H9 (cell line): ENCODE results near the gene MTCL1. TPM values are rescaled to one million over a fixed set of nuclear protein-coding genes. Genes with fewer than 3 reads are reported as not detected.

Experiments used
- DNase-seq: peaks from one replicate; pipeline ENCODE4 v3.0.0-alpha.2; 2017
- H2AFZ ChIP-seq: one replicate; pipeline ENCODE4 v1.6.1; 2013; ENCODE audit warnings: mild to moderate bottlenecking, low read length, control low read depth, moderate library complexity
- H2AK5ac ChIP-seq: 2 replicates; pipeline ENCODE4 v1.6.1; 2013; ENCODE audit warnings: low read length, control low read depth, mixed read lengths; ENCODE audit not compliant: insufficient read length
- H2BK120ac ChIP-seq: one replicate; pipeline ENCODE4 v1.6.1; 2013; ENCODE audit warnings: low read depth, mild to moderate bottlenecking, low read length, control low read depth, inconsistent platforms; ENCODE audit not compliant: poor library complexity, severe bottlenecking
- H2BK12ac ChIP-seq: 2 replicates; pipeline ENCODE4 v1.6.1; 2013; ENCODE audit warnings: low read length, control low read depth, mixed read lengths, low read depth; ENCODE audit not compliant: insufficient read length
- H2BK15ac ChIP-seq: 2 replicates; pipeline ENCODE4 v1.6.1; 2013; ENCODE audit warnings: low read depth, low read length, control low read depth
- H2BK20ac ChIP-seq: one replicate; pipeline ENCODE4 v1.6.1; 2013; ENCODE audit warnings: low read depth, mild to moderate bottlenecking, low read length, control low read depth, inconsistent platforms; ENCODE audit not compliant: poor library complexity, severe bottlenecking
- H2BK5ac ChIP-seq: 2 replicates; pipeline ENCODE4 v1.6.1; 2013; ENCODE audit warnings: low read length, control low read depth, mixed read lengths; ENCODE audit not compliant: insufficient read length
- H3K14ac ChIP-seq: 2 replicates; pipeline ENCODE4 v1.6.1; 2013; ENCODE audit warnings: low read length, control low read depth; ENCODE audit not compliant: insufficient read depth
- H3K18ac ChIP-seq: 2 replicates; pipeline ENCODE4 v1.6.1; 2013; ENCODE audit warnings: low read depth, mild to moderate bottlenecking, mixed read lengths, low read length, control low read depth; ENCODE audit not compliant: insufficient read length
- H3K23ac ChIP-seq: 2 replicates; pipeline ENCODE4 v1.6.1; 2013; ENCODE audit warnings: low read length, control low read depth, mixed read lengths, low read depth; ENCODE audit not compliant: insufficient read length
- H3K23me2 ChIP-seq: 2 replicates; pipeline ENCODE4 v1.6.1; 2013; ENCODE audit warnings: low read depth, mild to moderate bottlenecking, mixed read lengths, low read length, control low read depth; ENCODE audit not compliant: insufficient read length, poor library complexity, severe bottlenecking
- H3K27ac ChIP-seq: 2 replicates; pipeline ENCODE4 v1.5.1; 2013; ENCODE audit warnings: low read length, control low read depth, mixed read lengths, low read depth; ENCODE audit not compliant: insufficient read length
- H3K27me3 ChIP-seq: 2 replicates; pipeline ENCODE4 v1.6.1; 2013; ENCODE audit warnings: low read length, control low read depth, inconsistent platforms; ENCODE audit not compliant: insufficient read depth
- H3K4ac ChIP-seq: 2 replicates; pipeline ENCODE4 v1.6.1; 2013; ENCODE audit warnings: low read depth, mild to moderate bottlenecking, control low read depth, inconsistent platforms, low read length, moderate library complexity
- H3K4me1 ChIP-seq: 2 replicates; pipeline ENCODE4 v1.6.1; 2013; ENCODE audit warnings: low read length, control low read depth, inconsistent platforms; ENCODE audit not compliant: insufficient read depth
- H3K4me2 ChIP-seq: 2 replicates; pipeline ENCODE4 v1.6.1; 2013; ENCODE audit warnings: low read length, control low read depth, mixed read lengths; ENCODE audit not compliant: insufficient read length, insufficient read depth
- H3K56ac ChIP-seq: 2 replicates; pipeline ENCODE4 v1.6.1; 2013; ENCODE audit warnings: low read depth, mild to moderate bottlenecking, mixed read lengths, low read length, control low read depth; ENCODE audit not compliant: insufficient read length
- H3K79me1 ChIP-seq: 2 replicates; pipeline ENCODE4 v1.6.1; 2013; ENCODE audit warnings: low read depth, mild to moderate bottlenecking, moderate library complexity, low read length, control low read depth, inconsistent platforms; ENCODE audit not compliant: insufficient read depth, poor library complexity, severe bottlenecking
- H3K79me2 ChIP-seq: 2 replicates; pipeline ENCODE4 v1.6.1; 2013; ENCODE audit warnings: low read length, control low read depth, inconsistent platforms; ENCODE audit not compliant: insufficient read depth
- H3K9ac ChIP-seq: 2 replicates; pipeline ENCODE4 v1.6.1; 2013; ENCODE audit warnings: low read length, control low read depth, mixed read lengths; ENCODE audit not compliant: insufficient read length; ENCODE audit errors: extremely low read depth
- H3K9me3 ChIP-seq: one replicate; pipeline ENCODE4 v1.6.1; 2013; ENCODE audit warnings: low read depth, low read length, inconsistent platforms; ENCODE audit not compliant: control insufficient read depth
- H3T11ph ChIP-seq: one replicate; pipeline ENCODE4 v1.6.1; 2013; ENCODE audit warnings: mild to moderate bottlenecking, low read length, control low read depth, inconsistent platforms
- H4K20me1 ChIP-seq: one replicate; pipeline ENCODE4 v1.6.1; 2013; ENCODE audit not compliant: control insufficient read depth, insufficient read length, insufficient read depth
- H4K5ac ChIP-seq: 2 replicates; pipeline ENCODE4 v1.6.1; 2013; ENCODE audit warnings: low read depth, mild to moderate bottlenecking, mixed read lengths, low read length, control low read depth; ENCODE audit not compliant: insufficient read length
- H4K8ac ChIP-seq: replicated peaks from 2 replicates; pipeline ENCODE4 v1.6.1; 2013; ENCODE audit warnings: low read length, control low read depth, mixed read lengths, low read depth; ENCODE audit not compliant: insufficient read length
- H4K91ac ChIP-seq: 2 replicates; pipeline ENCODE4 v1.6.1; 2013; ENCODE audit warnings: low read depth, mild to moderate bottlenecking, moderate library complexity, mixed read lengths, low read length, control low read depth; ENCODE audit not compliant: insufficient read length
- H3K27ac Mint-ChIP-seq, 3 experiments: 2 replicates in 2 of 3; 3 replicates in 1 of 3; pipeline ENCODE4 v1.8.0; 2020 to 2021; ENCODE audit warnings: mixed read lengths in 3 of 3, mild to moderate bottlenecking in 1 of 3, moderate library complexity in 1 of 3
- H3K27me3 Mint-ChIP-seq: 2 replicates; pipeline ENCODE4 v1.8.0; 2021; ENCODE audit warnings: low read depth, mild to moderate bottlenecking, moderate library complexity, mixed read lengths
- H3K36me3 Mint-ChIP-seq, 3 experiments: 2 replicates in 2 of 3; 3 replicates in 1 of 3; pipeline ENCODE4 v1.8.0; 2020 to 2021; ENCODE audit warnings: low read depth in 3 of 3, mixed read lengths in 3 of 3; ENCODE audit not compliant: insufficient read depth in 1 of 3
- H3K4me1 Mint-ChIP-seq, 2 experiments: 2 replicates each; pipeline ENCODE4 v1.8.0; 2020; ENCODE audit warnings: mixed read lengths in 2 of 2
- H3K4me3 Mint-ChIP-seq, 2 experiments: 2 replicates in 1 of 2; 3 replicates in 1 of 2; pipeline ENCODE4 v1.8.0; 2020 to 2021; ENCODE audit warnings: mild to moderate bottlenecking in 2 of 2, mixed read lengths in 2 of 2, moderate library complexity in 1 of 2
- H3K9me3 Mint-ChIP-seq, 2 experiments: 2 replicates in 1 of 2; 3 replicates in 1 of 2; pipeline ENCODE4 v1.8.0; 2020; ENCODE audit warnings: mild to moderate bottlenecking in 2 of 2, mixed read lengths in 2 of 2, moderate library complexity in 1 of 2
- CTCF ChIP-seq: fragments of 200-600 bp; sonication (generic); conservative IDR thresholded peaks from 3 replicates; pipeline ENCODE4 v1.8.0; 2021; ENCODE audit warnings: antibody characterized with exemption, mild to moderate bottlenecking
- WGBS: extraction: QIAGEN DNeasy Blood & Tissue Kit; methylation state at CpG from one replicate; pipeline ENCODE4 v1.1.7; 2013; ENCODE audit warnings: missing lambda C conversion rate, low lambda C conversion rate, mixed read lengths; ENCODE audit not compliant: insufficient read length; ENCODE audit errors: extremely low coverage; 5-methylcytosine and 5-hydroxymethylcytosine counted together
- total RNA-seq: library from RNA; stranded (reverse); gene quantifications from 2 replicates; pipeline ENCODE4 v1.2.1, GENCODE V29; 2021

The MTCL1 gene
- total RNA-seq, 1 experiment from 2014 or later: 50.7 TPM

- H3K4me2 ChIP-seq: no peak overlapping the region
- no peaks in the 10 kb centered on the region for H3K79me2 ChIP-seq
- no peak overlapping the region for H3T11ph ChIP-seq
- Mint-ChIP-seq H3K4me1 (peaks cover 7 to 11% of the 10 kb centered on the region in 2 experiments), H3K4me3 (no peak overlapping the region), H3K9me3 (no peaks in the 10 kb centered on the region), H3K36me3 (no peaks in the 10 kb centered on the region), H3K27me3 (no peaks in the 10 kb centered on the region), H3K27ac (peak overlapping the region in 1 of 3 experiments; percentile 66; a peak in 3 of 7 replicates)
- no peak overlapping the region for H3K18ac ChIP-seq
- H2AK5ac ChIP-seq: no peak overlapping the region
- no peak overlapping the region for H2BK120ac ChIP-seq
- no peak overlapping the region for H4K5ac ChIP-seq
- H2BK20ac ChIP-seq: no peak overlapping the region
- H3K4ac ChIP-seq: no peak overlapping the region
- H4K8ac ChIP-seq: no peak overlapping the region
- no CpG with 5 or more reads among the region's 34 CpGs for WGBS
- no peak overlapping the region for H2BK15ac ChIP-seq
- no peak overlapping the region for H3K14ac ChIP-seq
- no peak overlapping the region for H2AFZ ChIP-seq
- H3K27me3 ChIP-seq: no peaks in the 10 kb centered on the region
- H3K79me1 ChIP-seq: no peaks in the 10 kb centered on the region
- no peak overlapping the region for H3K23ac ChIP-seq
- DNase-seq: peak; percentile 43
- no peak for TF ChIP-seq CTCF
- no peak overlapping the region for H2BK5ac ChIP-seq
- no peak overlapping the region for H2BK12ac ChIP-seq
- H3K27ac ChIP-seq: no peak overlapping the region
- H3K56ac ChIP-seq: no peak overlapping the region
- no peaks in the 10 kb centered on the region for H3K9me3 ChIP-seq
- H3K23me2 ChIP-seq: no peaks in the 10 kb centered on the region
- no peak overlapping the region for H3K9ac ChIP-seq
- H3K4me1 ChIP-seq: peaks cover 4% of the 10 kb centered on the region
- H4K91ac ChIP-seq: no peak overlapping the region
- H4K20me1 ChIP-seq: no peaks in the 10 kb centered on the region
These were observed 151.5 kb downstream of the MTCL1 start for GRCh38 chr18:8856769-8857393.
